Measurements from ENCODE around the gene ROBO1. TPM values are rescaled to one million over a fixed set of nuclear protein-coding genes. Genes with fewer than 3 reads are reported as not detected.
"Not testable (repeated sequence)": the region's sequence is repeated elsewhere in the genome, so short reads cannot be mapped to it uniquely, and the experiment has no call there.

Gene ROBO1
- total RNA-seq, 1 donor from 2014 or later, result 13.4 TPM

DNA sequence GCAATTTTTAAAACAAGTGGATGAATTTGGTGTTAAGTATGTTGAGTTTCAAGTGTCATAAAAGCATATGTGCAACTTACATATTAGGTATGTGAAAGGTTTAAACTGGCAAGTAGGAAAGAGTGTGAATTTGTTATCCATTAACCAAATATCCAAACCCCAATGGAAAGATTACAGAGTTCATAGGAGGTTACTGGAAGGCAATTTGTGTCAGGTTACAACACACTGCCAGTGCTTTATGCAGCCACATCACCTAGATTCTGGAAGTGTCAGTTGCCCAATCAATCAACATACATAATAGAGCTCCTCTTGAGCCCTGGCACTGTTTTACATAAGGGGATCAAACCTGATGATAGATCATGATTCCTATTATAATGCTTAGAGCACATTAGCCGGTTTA lies 261.0 kb downstream of the ROBO1 start:
- Histone ChIP-seq H3K27ac (no peak overlapping the region), H3K9me3 (no peaks in the 10 kb centered on the region), H3K4me3 (no peak overlapping the region), H3K36me3 (no peaks in the 10 kb centered on the region), H3K27me3 (no peaks in the 10 kb centered on the region), H3K4me1 (no peaks in the 10 kb centered on the region)
- DNase-seq (ENCODE audit: low spot score in 2 of 2), result no peak
- intact Hi-C loops (cut with DNase I), result no loop called here
- TF ChIP-seq, protein P1, sequence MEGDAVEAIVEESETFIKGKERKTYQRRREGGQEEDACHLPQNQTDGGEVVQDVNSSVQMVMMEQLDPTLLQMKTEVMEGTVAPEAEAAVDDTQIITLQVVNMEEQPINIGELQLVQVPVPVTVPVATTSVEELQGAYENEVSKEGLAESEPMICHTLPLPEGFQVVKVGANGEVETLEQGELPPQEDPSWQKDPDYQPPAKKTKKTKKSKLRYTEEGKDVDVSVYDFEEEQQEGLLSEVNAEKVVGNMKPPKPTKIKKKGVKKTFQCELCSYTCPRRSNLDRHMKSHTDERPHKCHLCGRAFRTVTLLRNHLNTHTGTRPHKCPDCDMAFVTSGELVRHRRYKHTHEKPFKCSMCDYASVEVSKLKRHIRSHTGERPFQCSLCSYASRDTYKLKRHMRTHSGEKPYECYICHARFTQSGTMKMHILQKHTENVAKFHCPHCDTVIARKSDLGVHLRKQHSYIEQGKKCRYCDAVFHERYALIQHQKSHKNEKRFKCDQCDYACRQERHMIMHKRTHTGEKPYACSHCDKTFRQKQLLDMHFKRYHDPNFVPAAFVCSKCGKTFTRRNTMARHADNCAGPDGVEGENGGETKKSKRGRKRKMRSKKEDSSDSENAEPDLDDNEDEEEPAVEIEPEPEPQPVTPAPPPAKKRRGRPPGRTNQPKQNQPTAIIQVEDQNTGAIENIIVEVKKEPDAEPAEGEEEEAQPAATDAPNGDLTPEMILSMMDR (IDR thresholded peaks at IDR 0.05), result no peak

DNA sequence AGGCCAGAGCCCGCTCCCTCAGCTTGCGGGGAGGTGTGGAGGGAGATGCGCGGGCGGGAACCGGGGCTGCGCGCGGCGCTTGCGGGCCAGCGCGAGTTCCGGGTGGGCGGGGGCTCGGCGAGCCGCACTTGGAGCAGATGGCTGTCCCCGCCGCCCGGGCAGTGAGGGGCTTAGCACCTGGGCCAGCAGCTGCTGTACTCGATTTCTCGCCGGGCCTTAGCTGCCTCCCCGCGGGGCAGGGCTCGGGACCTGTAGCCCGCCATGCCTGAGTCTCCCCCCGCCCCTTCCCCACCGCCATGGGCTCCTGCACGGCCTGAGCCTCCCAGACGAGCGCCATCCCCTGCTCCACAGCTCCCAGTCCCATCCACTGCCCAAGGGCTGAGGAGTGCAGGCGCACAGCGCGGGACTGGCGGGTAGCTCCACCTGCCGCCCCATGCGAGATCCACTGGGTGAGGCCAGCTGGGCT lies 265.5 kb downstream of the ROBO1 start:
- H3K9me3 ChIP-seq; H3K4me3 ChIP-seq; intact Hi-C loops (cut with DNase I); H3K36me3 ChIP-seq; DNase-seq (ENCODE audit: low spot score in 2 of 2); H3K4me1 ChIP-seq; H3K27me3 ChIP-seq; H3K27ac ChIP-seq: not testable (repeated sequence)

DNA sequence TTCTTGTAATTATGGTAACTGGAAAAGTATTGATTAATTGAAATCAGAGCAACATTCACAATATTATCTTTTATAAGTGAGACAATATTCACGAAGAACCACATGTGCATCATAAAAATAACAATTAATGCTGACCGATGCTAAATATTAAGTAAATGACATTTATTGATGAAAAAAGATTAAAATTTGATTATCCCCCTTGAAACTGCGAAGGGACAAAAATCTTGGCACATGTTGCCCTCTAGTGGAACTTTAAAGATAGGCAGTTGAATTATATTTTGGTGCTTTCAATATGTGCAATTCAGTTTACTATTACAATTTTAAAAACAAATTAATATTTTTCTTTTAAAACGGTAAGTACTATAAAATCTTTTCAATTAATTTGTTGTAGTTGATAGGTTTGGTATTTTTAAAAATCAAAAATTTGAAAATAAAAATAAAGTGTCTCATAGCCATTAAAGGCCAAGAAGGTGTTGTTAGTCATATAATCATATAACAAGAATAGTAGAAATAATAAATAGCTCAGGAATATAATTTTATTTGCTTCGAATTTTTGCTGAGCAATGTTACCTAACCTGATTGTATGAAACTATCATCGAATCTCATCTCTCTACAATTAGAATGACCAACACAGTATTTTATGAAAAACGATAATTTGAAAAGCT lies 270.2 kb downstream of the ROBO1 start:
- no peaks in the 10 kb centered on the region for H3K4me1 ChIP-seq
- no peaks in the 10 kb centered on the region for H3K9me3 ChIP-seq
- H3K27ac ChIP-seq, result no peak overlapping the region
- no peaks in the 10 kb centered on the region for H3K27me3 ChIP-seq
- intact Hi-C loops (cut with DNase I), result no loop called here
- no peak for DNase-seq (ENCODE audit: low spot score in 2 of 2)
- no peaks in the 10 kb centered on the region for H3K36me3 ChIP-seq
- no peak overlapping the region for H3K4me3 ChIP-seq
- TF ChIP-seq, protein P1 (IDR thresholded peaks at IDR 0.05), result peak in 2 of 3 experiments; percentile 18 to 47

DNA sequence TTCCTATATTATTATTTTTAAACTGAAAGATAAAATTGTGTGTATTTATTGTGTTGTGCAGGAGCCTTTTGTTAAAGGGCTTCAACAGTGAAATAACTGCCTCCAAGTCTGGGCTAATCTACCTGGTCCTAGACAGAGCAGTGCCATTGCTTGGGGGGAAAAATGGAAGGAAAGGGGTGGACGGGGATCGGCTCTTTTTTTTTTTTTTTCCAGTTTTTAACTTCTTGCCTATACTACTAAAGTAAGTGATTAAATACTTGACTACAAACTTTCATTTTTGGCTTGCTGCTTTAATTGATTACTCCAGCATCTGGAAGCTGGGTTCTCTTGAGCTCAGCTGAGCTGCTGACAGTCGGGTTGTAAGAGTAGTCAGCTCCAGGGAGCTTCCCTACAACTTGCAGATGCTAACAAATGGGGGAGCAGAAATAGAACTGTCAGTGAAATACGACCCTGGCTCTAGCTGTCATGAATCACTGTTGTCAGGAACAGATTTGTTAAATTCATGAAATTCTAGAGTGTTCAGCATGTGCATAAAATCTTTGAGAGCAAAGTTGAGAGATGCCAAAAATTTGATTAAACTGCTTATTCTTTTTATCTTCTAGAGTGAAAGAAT lies 276.7 kb downstream of the ROBO1 start:
- TF ChIP-seq, protein P1 (IDR thresholded peaks at IDR 0.05), result no peak
- Histone ChIP-seq H3K9me3 (no peaks in the 10 kb centered on the region), H3K27me3 (no peaks in the 10 kb centered on the region), H3K4me3 (no peak overlapping the region), H3K36me3 (no peaks in the 10 kb centered on the region), H3K27ac (no peak overlapping the region), H3K4me1 (peaks cover 0 to 5% of the 10 kb centered on the region in 2 donors)
- DNase-seq (ENCODE audit: low spot score in 2 of 2), result no peak
- intact Hi-C loops (cut with DNase I), result no loop called here

DNA sequence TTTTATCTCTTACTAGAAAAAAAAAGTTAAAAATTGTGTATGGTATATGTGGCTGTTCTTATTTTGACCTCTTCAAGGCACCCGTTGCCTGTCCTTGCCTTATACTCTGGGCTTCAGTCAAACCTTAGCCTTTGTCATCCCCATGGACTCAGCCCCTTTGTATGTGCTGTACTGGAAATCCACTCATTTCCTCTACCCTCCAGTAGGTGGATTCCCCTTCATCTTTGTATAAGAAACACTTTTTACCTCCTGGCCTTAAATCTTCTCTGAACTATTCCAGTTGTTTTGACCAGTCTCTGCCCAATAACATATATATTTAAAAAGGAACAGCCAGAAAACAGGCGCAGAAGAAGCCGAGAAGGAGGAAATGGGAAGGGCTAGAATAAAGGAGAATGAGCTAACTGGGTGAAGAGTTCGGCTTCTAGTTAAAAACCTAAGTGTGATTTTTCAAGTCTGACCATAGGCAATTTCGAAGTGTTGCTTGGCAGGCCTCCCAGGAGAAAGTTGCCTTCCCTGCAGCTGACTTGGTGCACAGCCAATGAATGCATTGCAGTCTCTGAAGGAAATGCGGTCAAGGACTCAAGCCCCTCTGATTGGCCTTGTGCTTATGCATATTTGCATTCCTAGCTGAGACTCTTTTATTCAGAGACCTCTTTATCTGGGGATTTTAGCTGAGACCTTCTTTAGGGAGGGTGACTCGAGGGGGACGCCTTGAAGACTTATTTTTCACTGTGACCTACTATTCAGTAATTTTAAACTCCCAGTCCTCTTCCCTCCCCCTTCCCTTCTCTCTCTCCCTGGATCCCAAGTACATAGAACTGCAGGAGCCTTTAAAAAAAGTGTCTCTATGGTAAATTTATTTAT lies 277.4 kb downstream of the ROBO1 start:
- intact Hi-C loops (cut with DNase I), result no loop called here
- Histone ChIP-seq H3K4me3 (no peak overlapping the region), H3K4me1 (peaks cover 0 to 5% of the 10 kb centered on the region in 2 donors), H3K9me3 (no peaks in the 10 kb centered on the region), H3K27ac (no peak overlapping the region), H3K27me3 (no peaks in the 10 kb centered on the region), H3K36me3 (no peaks in the 10 kb centered on the region)
- no peak for DNase-seq (ENCODE audit: low spot score in 2 of 2)
- TF ChIP-seq, protein P1 (IDR thresholded peaks at IDR 0.05), result no peak

DNA sequence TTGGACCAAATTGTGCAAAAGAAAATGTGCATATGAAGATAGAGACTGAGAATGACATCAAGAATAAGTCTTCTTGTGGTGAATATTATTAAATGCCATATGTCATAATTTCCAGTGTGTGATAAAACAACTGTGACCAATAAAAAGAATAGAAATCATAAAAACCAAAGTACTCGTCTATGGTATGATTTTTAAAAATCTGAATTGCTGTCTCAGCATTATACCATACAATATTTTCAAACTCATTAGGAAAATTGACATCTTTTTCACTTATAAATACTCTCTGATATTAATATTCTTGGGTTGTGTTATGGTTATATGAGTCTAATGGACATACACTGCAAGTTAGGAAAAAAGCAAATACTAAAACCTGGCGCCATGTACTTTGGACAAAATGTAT lies 279.4 kb downstream of the ROBO1 start:
- Histone ChIP-seq H3K27ac (no peak overlapping the region), H3K27me3 (no peaks in the 10 kb centered on the region), H3K36me3 (no peaks in the 10 kb centered on the region), H3K4me3 (no peak overlapping the region), H3K4me1 (peaks cover 0 to 5% of the 10 kb centered on the region in 2 donors), H3K9me3 (no peaks in the 10 kb centered on the region)
- TF ChIP-seq, protein P1 (IDR thresholded peaks at IDR 0.05), result no peak
- DNase-seq (ENCODE audit: low spot score in 2 of 2), result no peak
- intact Hi-C loops (cut with DNase I), result no loop called here

Measured in ascending aorta (tissue), 2 donors.